BJ (cell line): ENCODE measurements around the gene DENND6A. TPM values are rescaled to one million over a fixed set of nuclear protein-coding genes. Genes with fewer than 3 reads are reported as not detected.

Source experiments
- CTCF ChIA-PET: fragments of 350-600 bp; formaldehyde crosslinking; extraction: SDS; loops from one replicate; lab custom pipeline; 2021; ENCODE audit warnings: antibody characterized with exemption, inconsistent platforms; lab: Yijun Ruan, JAX
- POLR2A ChIA-PET: fragments of 300-600 bp; sonication (Branson Sonifier 250); formaldehyde crosslinking; extraction: SDS; loops from one replicate; lab custom pipeline; 2021; ENCODE audit warnings: antibody characterized with exemption; lab: Charles Lee
- DNase-seq: peaks from one replicate; pipeline ENCODE4 v3.0.0-alpha.2; 2011; ENCODE audit warnings: low read depth
- H3K27me3 ChIP-seq: 2 replicates; pipeline ENCODE4 v1.6.0; 2011; ENCODE audit warnings: low read length; ENCODE audit not compliant: control insufficient read depth, insufficient read depth
- H3K36me3 ChIP-seq: 2 replicates; pipeline ENCODE4 v1.5.1; 2011; ENCODE audit warnings: low read length; ENCODE audit not compliant: control insufficient read depth, insufficient read depth
- H3K4me3 ChIP-seq: 2 replicates; pipeline ENCODE4 v1.5.1; 2011; ENCODE audit warnings: low read depth, mild to moderate bottlenecking, control low read depth, low read length
- polyA minus RNA-seq: library from RNA; depleted of rRNA, polyadenylated mRNA; stranded (reverse); fragments of >200 nt; gene quantifications from 2 replicates; pipeline ENCODE4 v1.2.3, GENCODE V29; 2011; rRNA and poly(A)+ RNA removed
- polyA plus RNA-seq: library from polyadenylated mRNA; depleted of rRNA; stranded (reverse); fragments of >200 nt; gene quantifications from 2 replicates; pipeline ENCODE4 v1.2.3, GENCODE V29; 2011; rRNA removed
- TF ChIP-seq, protein P1 (sequence below): IDR thresholded peaks from 2 replicates; pipeline ENCODE4 v1.5.1; 2011; ENCODE audit warnings: low read depth, mild to moderate bottlenecking, control low read depth, inconsistent platforms, low read length, moderate library complexity; ENCODE audit not compliant: insufficient read depth

Gene DENND6A, protein sequence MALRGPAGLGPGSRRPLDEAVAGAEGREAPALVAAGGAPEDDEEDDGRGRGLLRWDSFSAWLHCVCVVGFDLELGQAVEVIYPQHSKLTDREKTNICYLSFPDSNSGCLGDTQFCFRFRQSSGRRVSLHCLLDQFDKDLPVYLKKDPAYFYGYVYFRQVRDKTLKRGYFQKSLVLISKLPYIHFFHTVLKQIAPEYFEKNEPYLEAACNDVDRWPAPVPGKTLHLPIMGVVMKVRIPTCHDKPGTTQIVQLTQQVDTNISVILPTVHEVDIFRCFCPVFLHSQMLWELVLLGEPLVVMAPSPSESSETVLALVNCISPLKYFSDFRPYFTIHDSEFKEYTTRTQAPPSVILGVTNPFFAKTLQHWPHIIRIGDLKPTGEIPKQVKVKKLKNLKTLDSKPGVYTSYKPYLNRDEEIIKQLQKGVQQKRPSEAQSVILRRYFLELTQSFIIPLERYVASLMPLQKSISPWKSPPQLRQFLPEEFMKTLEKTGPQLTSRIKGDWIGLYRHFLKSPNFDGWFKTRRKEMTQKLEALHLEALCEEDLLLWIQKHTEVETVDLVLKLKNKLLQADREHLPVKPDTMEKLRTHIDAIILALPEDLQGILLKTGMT
- polyA plus RNA-seq, result 8.5 and 10.2 TPM in 2 replicates
- 8.3 and 9.0 TPM in 2 replicates for polyA minus RNA-seq

DNA sequence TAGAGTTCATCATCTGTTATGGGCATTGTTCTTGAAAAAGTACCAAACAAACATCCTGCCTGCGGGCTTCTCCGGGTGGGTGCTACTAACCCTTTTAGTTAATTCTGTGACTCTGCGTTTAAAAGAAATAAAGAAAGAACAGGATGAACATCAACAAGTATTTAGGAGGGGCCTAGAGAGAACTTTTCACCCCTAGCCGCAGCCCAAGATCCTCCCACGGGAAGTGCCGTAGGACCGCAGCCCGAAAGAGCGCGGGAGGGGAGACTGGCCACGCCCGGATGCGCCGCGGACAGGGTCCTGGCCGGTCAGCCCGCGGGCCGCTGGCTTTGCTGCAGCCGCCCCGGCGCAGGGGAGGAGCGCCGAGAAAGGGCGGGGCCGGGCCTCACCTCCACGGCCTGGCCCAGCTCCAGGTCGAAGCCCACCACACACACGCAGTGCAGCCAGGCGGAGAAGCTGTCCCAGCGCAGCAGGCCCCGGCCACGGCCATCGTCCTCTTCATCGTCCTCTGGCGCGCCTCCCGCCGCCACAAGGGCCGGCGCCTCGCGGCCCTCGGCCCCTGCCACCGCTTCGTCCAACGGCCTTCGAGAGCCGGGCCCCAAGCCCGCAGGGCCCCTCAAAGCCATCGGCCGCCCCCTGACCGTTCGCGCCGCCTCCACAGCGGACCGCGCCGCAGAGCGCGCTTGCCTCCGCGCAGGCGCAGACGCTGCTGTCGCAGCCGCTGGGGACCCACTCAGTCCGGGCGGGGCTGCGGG is at the start of gene DENND6A:
TSS of gene DENND6A (minus strand) at position 682 of the 752 bp plus-strand sequence. CDS start at position 623, 59 bp downstream.
- Histone ChIP-seq H3K4me3 (peak within 1 kb of the TSS; percentile 94), H3K27me3 (no peaks in the 10 kb centered on the region), H3K36me3 (no peaks in the 10 kb centered on the region; the same call in 1 of the 2 replicates)
- TF ChIP-seq, protein P1, sequence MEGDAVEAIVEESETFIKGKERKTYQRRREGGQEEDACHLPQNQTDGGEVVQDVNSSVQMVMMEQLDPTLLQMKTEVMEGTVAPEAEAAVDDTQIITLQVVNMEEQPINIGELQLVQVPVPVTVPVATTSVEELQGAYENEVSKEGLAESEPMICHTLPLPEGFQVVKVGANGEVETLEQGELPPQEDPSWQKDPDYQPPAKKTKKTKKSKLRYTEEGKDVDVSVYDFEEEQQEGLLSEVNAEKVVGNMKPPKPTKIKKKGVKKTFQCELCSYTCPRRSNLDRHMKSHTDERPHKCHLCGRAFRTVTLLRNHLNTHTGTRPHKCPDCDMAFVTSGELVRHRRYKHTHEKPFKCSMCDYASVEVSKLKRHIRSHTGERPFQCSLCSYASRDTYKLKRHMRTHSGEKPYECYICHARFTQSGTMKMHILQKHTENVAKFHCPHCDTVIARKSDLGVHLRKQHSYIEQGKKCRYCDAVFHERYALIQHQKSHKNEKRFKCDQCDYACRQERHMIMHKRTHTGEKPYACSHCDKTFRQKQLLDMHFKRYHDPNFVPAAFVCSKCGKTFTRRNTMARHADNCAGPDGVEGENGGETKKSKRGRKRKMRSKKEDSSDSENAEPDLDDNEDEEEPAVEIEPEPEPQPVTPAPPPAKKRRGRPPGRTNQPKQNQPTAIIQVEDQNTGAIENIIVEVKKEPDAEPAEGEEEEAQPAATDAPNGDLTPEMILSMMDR, result no peak
- ChIA-PET CTCF (interaction anchor here (0.6 kb wide), 1 partner anchor 72 kb away, joined by 3 read pairs; no protein-coding TSS in a partner anchor), POLR2A (interaction anchor here (0.6 kb wide), 1 partner anchor 155 kb away, joined by 5 read pairs; no protein-coding TSS in a partner anchor)
- peak; percentile 53 for DNase-seq

DNA sequence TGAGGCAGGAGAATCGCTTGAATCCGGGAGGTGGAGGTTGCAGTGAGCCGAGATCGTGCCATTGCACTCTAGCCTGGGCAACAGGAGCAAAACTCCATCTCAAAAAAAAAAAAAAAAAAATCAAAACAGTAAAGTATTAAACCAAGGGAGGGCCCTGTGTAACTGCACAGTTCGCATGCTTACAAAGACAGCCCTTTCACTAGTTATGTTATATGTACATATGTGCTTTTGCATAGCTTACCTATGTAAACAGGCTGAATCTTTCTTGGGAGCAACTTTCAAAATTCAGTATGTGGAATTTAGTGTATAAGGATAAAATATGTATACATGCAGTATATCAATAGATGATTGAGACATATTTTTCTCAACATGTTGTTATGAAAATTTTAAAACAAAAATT is 47.1 kb upstream of the DENND6A start:
- ChIA-PET POLR2A (no interaction called here), CTCF (no interaction called here)
- DNase-seq, result no peak
- no peaks in the 10 kb centered on the region for H3K27me3 ChIP-seq
- TF ChIP-seq, protein P1, result no peak
- H3K36me3 ChIP-seq, result no peaks in the 10 kb centered on the region
- H3K4me3 ChIP-seq, result no peak overlapping the region

DNA sequence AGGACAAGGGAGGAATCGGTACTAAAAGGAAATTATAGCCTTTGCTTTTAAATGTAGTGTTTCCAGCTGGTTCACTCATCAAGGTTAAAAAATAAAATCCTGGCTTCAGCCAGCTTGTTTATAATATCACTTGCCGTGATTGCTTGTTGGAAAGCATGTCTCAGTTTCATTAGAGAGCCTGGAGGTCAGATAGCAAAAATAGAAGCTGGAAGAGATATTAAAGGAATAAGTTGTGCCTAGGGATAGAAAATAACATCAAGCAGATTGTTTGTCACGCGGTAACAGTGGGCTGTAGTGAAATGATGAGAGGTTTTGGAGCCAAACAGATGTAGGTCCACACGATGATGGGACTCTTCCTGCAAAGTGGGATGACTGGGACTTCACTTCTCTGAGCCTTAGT is 45.5 kb upstream of the DENND6A start:
- Histone ChIP-seq H3K4me3 (no peak overlapping the region), H3K36me3 (no peaks in the 10 kb centered on the region), H3K27me3 (no peaks in the 10 kb centered on the region)
- ChIA-PET CTCF (no interaction called here), POLR2A (no interaction called here)
- DNase-seq, result no peak
- TF ChIP-seq, protein P1, result no peak

DNA sequence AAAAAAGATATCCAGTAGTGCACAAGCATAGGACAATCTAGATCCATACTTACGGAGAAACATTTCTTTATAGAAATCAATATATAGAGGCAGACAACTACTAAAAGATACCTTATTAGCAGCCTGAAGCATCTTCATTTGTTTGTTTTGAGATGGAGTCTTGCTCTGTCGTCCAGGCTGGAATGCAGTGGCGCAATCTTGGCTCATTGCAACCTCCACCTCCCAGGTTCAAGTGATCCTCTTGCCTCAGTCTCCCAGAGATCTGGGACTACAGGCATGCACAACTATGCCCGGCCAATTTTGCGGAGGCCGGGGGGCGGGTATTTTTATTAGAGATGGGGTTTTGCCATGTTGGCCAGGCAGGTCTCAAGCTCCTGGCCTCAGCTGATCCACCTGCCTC is 45.0 kb upstream of the DENND6A start:
- TF ChIP-seq, protein P1, result no peak
- no peaks in the 10 kb centered on the region for H3K27me3 ChIP-seq
- ChIA-PET CTCF (no interaction called here), POLR2A (no interaction called here)
- no peaks in the 10 kb centered on the region for H3K36me3 ChIP-seq
- H3K4me3 ChIP-seq, result no peak overlapping the region
- DNase-seq, result no peak

DNA sequence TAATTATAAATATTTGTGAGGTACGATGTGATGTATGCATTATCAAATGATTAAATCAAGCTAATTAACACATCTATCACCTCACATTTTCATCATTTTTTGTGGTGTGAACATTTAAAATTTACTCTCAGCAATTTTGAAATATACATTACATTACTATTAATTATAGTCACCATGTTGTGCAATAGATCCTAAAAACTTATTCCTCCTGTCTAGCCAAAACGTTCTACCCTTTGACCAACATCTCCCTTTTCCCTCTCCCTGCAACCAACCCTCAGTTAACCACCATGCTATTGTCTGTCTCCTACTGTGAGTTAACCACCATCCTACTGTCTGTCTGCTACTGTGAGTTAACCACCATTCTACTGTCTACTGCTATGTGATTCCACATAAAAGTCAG is 42.5 kb upstream of the DENND6A start:
- ChIA-PET CTCF (no interaction called here), POLR2A (no interaction called here)
- Histone ChIP-seq H3K27me3 (no peaks in the 10 kb centered on the region), H3K4me3 (no peak overlapping the region), H3K36me3 (no peaks in the 10 kb centered on the region)
- TF ChIP-seq, protein P1, result no peak
- DNase-seq, result no peak
